Thyroid gland (tissue), 4 donors: ENCODE results near the gene MIB2.

ENCODE experiments used
- CTCF ChIP-seq, 6 experiments: fragments of 200-600 bp in 3 of 6; fragments of 450-650 bp in 3 of 6; sonication (generic) in 3 of 6; IDR thresholded peaks; one replicate each; pipeline ENCODE4 v1.5.1; 2016 to 2019; ENCODE audit warnings: antibody characterized with exemption in 6 of 6, mild to moderate bottlenecking in 2 of 6, inconsistent platforms in 1 of 6, moderate library complexity in 1 of 6
- POLR2A ChIP-seq, 2 donors: fragments of 450-650 bp; IDR thresholded peaks; one replicate each; pipeline ENCODE4 v1.6.1; 2017; ENCODE audit warnings: antibody characterized with exemption in 2 of 2, mild to moderate bottlenecking in 2 of 2, moderate library complexity in 1 of 2

- TF ChIP-seq POLR2A (IDR thresholded peaks at IDR 0.05) (no peak), CTCF (IDR thresholded peaks at IDR 0.05) (no peak)
Measured at GRCh38 chr1:1624443-1625403, 9.4 kb downstream of the MIB2 start.
